GM12891 (cell line): Measurements from ENCODE around the gene NR1D1.

ENCODE experiments used
- DNase-seq: peaks from one replicate; pipeline ENCODE4 v3.0.0; 2011; ENCODE audit warnings: low spot score; ENCODE audit not compliant: insufficient read length
- FAIRE-seq: peaks from 2 replicates; lab custom pipeline; 2011; peaks lifted over from hg19 to GRCh38; lab: Jason Lieb, UNC
- PAX5 ChIP-seq: IDR thresholded peaks from 2 replicates; pipeline ENCODE4 v1.6.1; 2011; ENCODE audit warnings: low read length, moderate library complexity, mild to moderate bottlenecking; ENCODE audit not compliant: insufficient read depth, severe bottlenecking
- POLR2A ChIP-seq: IDR thresholded peaks from 2 replicates; pipeline ENCODE4 v1.6.1; 2011; ENCODE audit warnings: low read depth, low read length, control low read depth
- POLR2AphosphoS5 ChIP-seq: IDR thresholded peaks from 2 replicates; pipeline ENCODE4 v1.6.1; 2011; ENCODE audit warnings: low read depth, low read length, control low read depth
- POU2F2 ChIP-seq: IDR thresholded peaks from 2 replicates; pipeline ENCODE4 v1.6.1; 2011; ENCODE audit warnings: low read depth, mild to moderate bottlenecking, control low read depth, low read length, moderate library complexity
- SPI1 ChIP-seq: IDR thresholded peaks from 2 replicates; pipeline ENCODE4 v1.6.1; 2011; ENCODE audit warnings: low read depth, low read length, control low read depth
- TAF1 ChIP-seq: IDR thresholded peaks from 2 replicates; pipeline ENCODE4 v1.6.1; 2011; ENCODE audit warnings: low read depth, low read length, control low read depth

NR1D1 gene

DNA sequence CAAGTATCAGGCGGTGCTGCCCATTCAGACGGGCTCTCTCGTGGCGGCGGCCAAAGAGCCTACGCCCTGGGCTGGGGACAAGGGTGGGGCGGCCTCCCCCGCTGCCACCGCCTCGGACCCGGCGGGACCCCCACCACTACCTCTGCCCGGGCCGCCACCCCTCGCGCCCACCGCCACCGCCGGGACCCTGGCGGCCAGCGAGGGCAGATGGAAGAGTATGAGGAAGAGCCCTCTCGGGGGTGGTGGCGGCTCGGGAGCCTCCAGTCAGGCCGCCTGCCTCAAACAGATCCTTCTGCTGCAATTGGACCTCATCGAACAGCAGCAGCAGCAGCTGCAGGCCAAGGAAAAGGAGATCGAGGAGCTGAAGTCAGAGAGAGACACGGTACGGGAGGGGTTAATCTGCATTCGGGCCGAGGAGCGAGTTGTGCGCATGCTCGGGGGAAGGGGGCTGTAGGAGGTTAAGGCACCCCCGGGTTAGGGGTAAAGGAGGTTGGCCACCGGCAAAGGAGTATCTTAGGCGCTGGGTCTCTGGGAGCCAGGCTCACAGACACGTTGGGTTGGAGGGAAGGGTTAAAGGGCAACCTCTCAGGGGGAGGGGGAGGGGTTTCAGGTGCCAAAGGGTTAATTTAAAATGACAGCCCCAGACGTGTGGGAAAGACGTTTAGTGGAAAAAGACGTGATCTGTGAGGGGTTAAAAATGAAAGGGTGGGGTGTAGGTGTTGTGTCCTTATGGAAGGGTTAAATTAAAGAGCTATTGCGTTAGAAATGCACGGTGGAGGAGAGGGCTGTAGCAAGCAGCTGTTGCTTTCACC, 22.8 kb upstream of the NR1D1 start:
- peak; percentile 51 for DNase-seq
- TF ChIP-seq SPI1, result no peak
- 0 out of 2 replicates have a peak, but pooled peaks have one; percentile 15 for TF ChIP-seq POLR2AphosphoS5
- TF ChIP-seq POLR2A, result no peak
- TF ChIP-seq TAF1, result no peak
- FAIRE-seq, result peak; percentile 81

DNA sequence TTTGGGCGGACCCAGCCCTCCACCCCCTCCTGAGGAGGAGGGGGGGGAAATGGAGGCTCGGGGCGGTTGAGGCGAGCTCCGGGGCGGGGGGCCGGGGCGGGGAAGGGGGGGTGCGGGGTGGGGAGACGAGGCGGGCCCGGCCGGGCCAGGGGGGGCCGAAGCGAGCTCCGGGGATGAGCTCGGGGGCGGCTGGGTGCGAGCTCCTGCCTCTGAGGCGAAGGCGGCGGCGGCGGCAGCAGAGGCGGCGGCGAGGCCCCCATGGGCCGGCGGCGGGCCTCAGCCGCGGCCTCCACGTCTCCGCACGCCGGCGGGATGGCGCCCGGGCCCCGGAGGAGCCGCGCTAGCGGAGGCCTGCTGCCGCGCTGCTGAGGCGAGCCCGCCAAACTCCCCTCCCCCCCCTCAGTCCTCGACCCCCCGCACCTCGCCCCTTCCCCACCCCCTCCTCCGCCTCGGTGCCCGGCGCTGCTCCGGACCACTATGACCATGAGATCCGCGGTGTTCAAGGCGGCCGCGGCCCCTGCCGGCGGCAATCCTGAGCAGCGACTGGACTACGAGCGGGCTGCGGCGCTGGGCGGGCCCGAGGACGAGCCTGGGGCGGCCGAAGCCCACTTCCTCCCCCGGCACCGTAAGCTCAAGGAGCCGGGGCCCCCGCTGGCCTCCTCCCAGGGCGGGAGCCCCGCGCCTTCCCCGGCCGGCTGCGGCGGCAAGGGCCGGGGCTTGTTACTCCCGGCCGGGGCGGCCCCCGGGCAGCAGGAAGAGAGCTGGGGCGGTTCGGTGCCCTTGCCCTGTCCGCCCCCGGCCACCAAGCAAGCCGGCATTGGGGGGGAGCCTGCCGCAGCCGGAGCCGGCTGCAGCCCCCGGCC, 22.0 kb upstream of the NR1D1 start:
- FAIRE-seq (no peak), DNase-seq (peak; percentile 51)
- TF ChIP-seq SPI1 (peak; percentile 51), TAF1 (no peak)

DNA sequence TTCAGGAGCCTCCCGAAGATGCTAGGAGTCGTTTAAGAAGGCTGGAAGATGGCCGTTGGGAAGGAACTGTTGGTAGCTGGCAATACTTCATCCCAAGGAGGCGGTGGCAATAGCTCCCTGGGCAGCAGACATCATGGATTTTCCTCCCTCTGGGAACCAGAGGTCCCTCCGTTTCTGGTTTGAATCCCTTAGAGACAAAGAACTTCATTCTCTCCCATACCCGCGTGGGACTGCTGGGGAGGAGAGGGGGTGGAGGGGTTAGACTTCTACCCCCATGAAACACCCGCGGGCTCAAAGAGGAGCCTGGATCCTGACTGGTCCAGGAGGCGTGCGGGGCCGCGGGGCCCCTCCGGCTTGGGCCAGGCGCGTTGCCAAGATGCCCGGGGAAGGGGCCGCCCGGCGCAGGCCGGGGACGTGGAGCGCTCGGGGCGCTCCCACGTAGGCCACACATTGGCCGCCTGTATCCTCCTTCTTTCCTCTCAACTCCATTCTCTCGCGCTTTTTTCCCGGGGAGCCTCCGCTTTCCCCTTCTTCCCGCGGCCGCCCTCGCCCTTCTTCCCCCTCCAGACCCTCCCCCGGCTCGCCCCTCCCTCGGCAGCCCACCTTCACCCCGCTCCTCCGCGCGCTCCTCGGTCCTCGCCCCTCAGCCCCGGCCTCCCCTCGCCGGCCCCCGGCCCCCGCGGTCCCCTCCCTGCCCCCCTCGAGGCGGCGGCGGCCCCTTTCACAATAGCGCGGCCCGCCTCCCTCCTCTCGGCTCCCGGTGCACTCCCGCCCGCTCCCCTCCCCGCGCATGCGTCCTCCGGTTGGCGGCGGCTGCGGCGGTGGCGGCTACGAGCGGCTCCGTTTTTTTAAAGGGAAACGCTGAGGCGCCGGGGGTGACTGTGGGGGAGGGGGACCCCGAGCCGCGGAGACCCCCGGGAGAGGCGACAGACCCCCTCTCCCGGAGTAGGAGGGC, 21.1 kb upstream of the NR1D1 start, which contains the start of gene MSL1:
Gene MSL1 (plus strand): TSS at position 791 of the 955 bp plus-strand sequence. CDS start 642 bp downstream, outside the sequence.
- peak; percentile 48 for FAIRE-seq
- peak; percentile 96 for DNase-seq
- TF ChIP-seq PAX5, result no peak
- no peak for TF ChIP-seq POLR2AphosphoS5
- no peak for TF ChIP-seq POLR2A
- TF ChIP-seq POU2F2, result no peak
- TF ChIP-seq TAF1, result no peak
- no peak for TF ChIP-seq SPI1

DNA sequence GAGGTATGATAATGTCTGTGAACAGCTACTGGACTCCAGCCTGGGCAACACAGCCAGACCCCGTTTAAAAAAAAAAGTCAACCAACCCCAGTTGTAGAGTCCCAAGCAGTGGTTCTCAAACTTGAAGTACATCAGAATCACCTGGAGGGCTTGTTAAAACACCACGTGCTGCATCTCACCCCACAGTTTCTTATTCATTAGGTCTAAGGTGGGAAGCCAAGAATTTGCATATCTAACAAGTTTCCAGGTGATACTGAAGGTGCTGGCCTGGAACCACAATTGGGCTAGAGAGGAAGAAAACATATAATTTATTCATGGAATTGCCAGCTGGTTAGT, 14.7 kb upstream of the NR1D1 start:
- DNase-seq, result no peak
- FAIRE-seq, result no peak
- TF ChIP-seq POLR2AphosphoS5 (no peak), SPI1 (no peak), POU2F2 (no peak), PAX5 (no peak), POLR2A (no peak), TAF1 (no peak)

DNA sequence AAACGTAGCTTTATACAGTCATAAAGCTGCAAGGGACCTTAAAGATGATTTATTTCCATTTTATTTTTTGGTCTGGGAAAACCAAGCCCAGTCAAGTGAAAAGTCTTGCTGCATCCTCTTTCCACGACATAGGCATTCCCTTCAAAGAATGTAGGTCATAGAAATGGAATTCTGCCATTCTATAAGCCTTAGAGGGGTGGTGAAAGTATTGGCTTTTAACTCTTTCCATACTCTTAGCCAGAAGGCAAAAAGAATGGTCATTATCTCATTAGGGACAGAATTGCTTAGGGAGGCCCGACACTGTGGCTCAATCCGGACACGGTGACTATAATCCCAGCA, 13.5 kb upstream of the NR1D1 start:
- DNase-seq, result no peak
- FAIRE-seq, result no peak

DNA sequence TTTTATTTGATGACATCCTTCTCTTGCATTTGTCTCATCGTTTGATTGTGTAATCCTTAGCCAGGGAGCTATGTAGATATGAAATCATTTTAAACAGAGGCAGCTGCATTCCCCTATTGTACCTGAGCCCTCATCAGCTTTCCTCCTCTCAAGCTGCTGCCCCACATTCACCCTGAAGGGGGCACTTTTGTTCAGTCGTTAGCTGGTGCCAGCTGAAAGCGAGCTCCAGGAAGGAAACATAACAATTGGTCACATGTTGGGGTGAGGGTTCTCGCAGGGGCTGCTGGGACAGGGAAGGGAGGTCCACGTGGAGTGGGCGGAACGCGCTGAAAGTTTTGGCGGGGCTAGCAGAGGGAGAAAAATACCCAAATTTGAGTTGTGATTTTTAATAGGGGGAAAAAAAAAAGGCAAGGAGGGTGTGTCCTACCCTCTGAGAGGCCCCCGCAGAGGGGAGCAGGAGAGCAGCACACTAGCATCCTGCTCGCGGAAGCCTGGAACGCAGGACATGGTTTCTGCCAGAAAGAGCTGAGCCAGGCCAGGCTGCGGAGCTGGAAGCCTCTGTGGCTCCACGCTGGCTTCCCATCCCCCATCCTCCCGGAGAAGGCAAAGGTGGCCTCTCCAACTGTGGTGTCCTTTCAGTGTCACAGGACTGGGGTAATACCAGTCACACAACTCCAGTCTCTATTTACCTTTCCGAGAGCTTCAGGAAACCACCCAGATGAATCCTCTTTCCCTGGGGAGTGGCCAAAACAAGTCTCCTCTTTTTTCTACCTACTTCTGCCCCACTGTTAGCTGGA, 12.9 kb upstream of the NR1D1 start:
- DNase-seq (peak; percentile 88), FAIRE-seq (peak; percentile 85)
- peak; percentile 39; the same call in 1 of the 2 replicates for TF ChIP-seq POLR2A
- TF ChIP-seq SPI1, result no peak

More for the DNA sequence above, 13.5 kb upstream of the NR1D1 start:
- TF ChIP-seq PAX5 (no peak), POLR2A (no peak), POU2F2 (no peak), TAF1 (no peak), SPI1 (no peak), POLR2AphosphoS5 (no peak)

DNA sequence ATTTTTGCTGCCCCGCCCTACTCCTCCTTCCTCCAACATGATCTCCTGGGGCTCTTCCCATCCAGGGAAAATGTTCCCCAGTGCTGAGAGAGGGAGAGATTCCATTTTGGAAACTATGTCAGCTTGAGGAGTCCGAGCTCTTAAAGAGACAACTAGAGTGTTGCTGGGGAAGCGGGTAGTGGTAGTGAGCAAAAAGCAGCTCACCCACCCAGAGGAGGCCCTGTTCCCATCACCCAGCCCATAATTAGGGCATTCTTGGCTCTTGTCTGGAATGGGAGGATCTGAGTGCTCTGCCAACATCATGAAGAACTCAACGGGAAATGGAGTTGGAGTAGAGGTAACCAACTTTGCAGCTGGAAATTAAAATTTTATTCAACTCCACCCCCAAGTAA, 12.3 kb upstream of the NR1D1 start:
- DNase-seq (no peak), FAIRE-seq (no peak)
- TF ChIP-seq TAF1 (no peak), POLR2A (no peak), POLR2AphosphoS5 (no peak), SPI1 (no peak), POU2F2 (no peak), PAX5 (no peak)

DNA sequence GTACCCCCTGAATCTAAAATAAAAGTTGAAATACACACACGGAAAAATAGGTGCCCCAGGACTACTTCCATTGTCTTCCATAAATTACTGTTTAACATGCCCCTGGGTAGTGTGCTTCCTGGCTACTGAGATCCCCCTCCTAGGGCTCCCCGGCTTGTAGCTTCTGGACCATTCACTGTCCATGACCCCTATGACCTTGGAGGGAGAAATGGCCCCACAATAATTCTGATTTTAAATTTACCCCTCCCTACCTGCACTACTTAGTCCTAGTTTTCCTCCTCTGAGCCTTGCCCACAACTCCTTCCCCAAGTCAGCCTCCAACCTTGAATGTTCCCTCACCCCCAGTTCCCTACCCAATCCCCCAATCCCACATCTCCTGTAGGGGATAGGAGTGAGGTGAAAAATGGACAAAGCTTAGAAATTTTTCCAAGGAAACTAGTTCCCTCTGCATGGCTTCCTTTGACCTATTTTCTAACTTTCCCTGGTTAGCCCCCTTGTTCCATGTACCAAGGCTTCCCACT, 11.9 kb upstream of the NR1D1 start:
- DNase-seq, result no peak
- FAIRE-seq, result no peak
- TF ChIP-seq SPI1 (no peak), PAX5 (no peak), POU2F2 (no peak), POLR2AphosphoS5 (no peak), POLR2A (no peak), TAF1 (no peak)
